ENCODE results near the gene ELL. TPM values are rescaled to one million over a fixed set of nuclear protein-coding genes. Genes with fewer than 3 reads are reported as not detected.

The ELL gene
- total and polyA plus RNA-seq, 9 of the 15 experiments (the other 6 are each of a cell fraction or from before 2014, with no cell fraction given): 0.24 to 22.5 (median 4.1) TPM

GRCh38 chr19:18435842-18436670, 85.8 kb downstream of the ELL start (continued):
- TF ChIP-seq GTF3C2 (IDR thresholded peaks at IDR 0.05; ENCODE audit: borderline replicate concordance, extremely low read depth, insufficient read length) (no peak), CEBPG (CRISPR knock-in tag; IDR thresholded peaks at IDR 0.05) (no peak), CEBPG (tag; conservative IDR thresholded peaks at IDR 0.05 in 1 of 2, IDR thresholded peaks at IDR 0.05 in 1 of 2) (no peak), ZNF3 (CRISPR knock-in tag; IDR thresholded peaks at IDR 0.05) (no peak), TSC22D4 (tag; IDR thresholded peaks at IDR 0.05) (no peak), MAZ (CRISPR knock-in tag; conservative IDR thresholded peaks at IDR 0.05 in 1 of 2, IDR thresholded peaks at IDR 0.05 in 1 of 2) (no peak), CHCHD3 (CRISPR knock-in tag; IDR thresholded peaks at IDR 0.05) (no peak), SPI1 (IDR thresholded peaks at IDR 0.05; ENCODE audit: borderline replicate concordance, low read depth, low read length) (peak; percentile 37; the same call in 1 of the 2 replicates), SUPT5H (IDR thresholded peaks at IDR 0.05) (0 out of 2 replicates have a peak, but pooled peaks have one; percentile 33), ILK (tag; IDR thresholded peaks at IDR 0.05; ENCODE audit: borderline replicate concordance, low read depth) (no peak), DPF2 (IDR thresholded peaks at IDR 0.05) (no peak), SIN3A (IDR thresholded peaks at IDR 0.05; ENCODE audit: borderline replicate concordance in 2 of 2, control insufficient read depth in 1 of 2, low read depth in 2 of 2, low read length in 2 of 2) (no peak), TAF15 (IDR thresholded peaks at IDR 0.05; ENCODE audit: low read depth, low read length) (0 out of 2 replicates have a peak, but pooled peaks have one; percentile 24), HOXB6 (CRISPR knock-in tag; IDR thresholded peaks at IDR 0.05; ENCODE audit: borderline replicate concordance) (no peak), SMAD4 (CRISPR knock-in tag; conservative IDR thresholded peaks at IDR 0.05) (no peak), ZNF263 (CRISPR knock-in tag; IDR thresholded peaks at IDR 0.05; ENCODE audit: borderline replicate concordance) (0 out of 2 replicates have a peak, but pooled peaks have one; percentile 9), ETV1 (tag; conservative IDR thresholded peaks at IDR 0.05; ENCODE audit: low read depth) (no peak), TFAP4 (CRISPR knock-in tag; IDR thresholded peaks at IDR 0.05; ENCODE audit: borderline replicate concordance) (0 out of 2 replicates have a peak, but pooled peaks have one; percentile 5), HDGF (IDR thresholded peaks at IDR 0.05) (no peak), CBX1 (IDR thresholded peaks at IDR 0.05; ENCODE audit: low read depth) (no peak), RBFOX2 (IDR thresholded peaks at IDR 0.05; ENCODE audit: low read depth, low read length) (peak; percentile 1; the same call in 1 of the 2 replicates), NELFE (IDR thresholded peaks at IDR 0.05; ENCODE audit: insufficient read depth, insufficient read length) (no peak), ZNF212 (CRISPR knock-in tag; IDR thresholded peaks at IDR 0.05) (no peak), ZNF324 (CRISPR knock-in tag; IDR thresholded peaks at IDR 0.05) (no peak), HNRNPK (IDR thresholded peaks at IDR 0.05; ENCODE audit: low read depth, low read length, poor library complexity, severe bottlenecking) (no peak)
